ENCODE results near the gene DDX41. TPM values are rescaled to one million over a fixed set of nuclear protein-coding genes. Genes with fewer than 3 reads are reported as not detected.

The DDX41 gene
- total RNA-seq, 1 donor from 2014 or later: 89.1 TPM

- no peak for DNase-seq (ENCODE audit: low spot score)
Observed at GRCh38 chr5:177469750-177470525, 46.8 kb downstream of the DDX41 start.

- DNase-seq (ENCODE audit: low spot score): no peak
Observed at GRCh38 chr5:177468685-177469628, 47.8 kb downstream of the DDX41 start.

- no peak for DNase-seq (ENCODE audit: low spot score)
Observed at GRCh38 chr5:177468329-177468684, 48.5 kb downstream of the DDX41 start.

GRCh38 chr5:177467436-177467835 lies 49.3 kb downstream of the DDX41 start:
- no peak for DNase-seq (ENCODE audit: low spot score)

GRCh38 chr5:177466861-177467260 lies 49.9 kb downstream of the DDX41 start:
- DNase-seq (ENCODE audit: low spot score): no peak

- no peak for DNase-seq (ENCODE audit: low spot score)
Observed at GRCh38 chr5:177465044-177465443, 51.7 kb downstream of the DDX41 start.

- DNase-seq (ENCODE audit: low spot score): no peak
Observed at GRCh38 chr5:177462021-177462670, 54.6 kb downstream of the DDX41 start.

Other genes starting within 250 kb of the DDX41 start
- gene RAB24, start 213.2 kb downstream of the DDX41 start, total RNA-seq: 14.9 TPM
- 121 TPM for gene PRELID1, start 213.2 kb downstream of the DDX41 start, total RNA-seq
- gene MXD3, start 205.1 kb downstream of the DDX41 start, total RNA-seq: 7.8 TPM
- 129 TPM for gene LMAN2, start 165.3 kb downstream of the DDX41 start, total RNA-seq
- gene RGS14, start 159.0 kb downstream of the DDX41 start, total RNA-seq: 17.3 TPM
- not detected for gene SLC34A1, start 132.5 kb downstream of the DDX41 start, total RNA-seq
- not detected for gene PFN3, start 116.3 kb downstream of the DDX41 start, total RNA-seq
- 1.3 TPM for gene F12, start 107.4 kb downstream of the DDX41 start, total RNA-seq
- gene GRK6, start 90.3 kb downstream of the DDX41 start, total RNA-seq: 30.8 TPM
- gene PRR7, start 70.1 kb downstream of the DDX41 start, total RNA-seq: 2.6 TPM
- 41.5 TPM for gene DBN1, start 43.3 kb downstream of the DDX41 start, total RNA-seq
- 218 TPM for gene PDLIM7, start 19.4 kb downstream of the DDX41 start, total RNA-seq
- gene DOK3, start 7.1 kb downstream of the DDX41 start, total RNA-seq: 7.9 TPM
- gene FAM193B, start 37.6 kb upstream of the DDX41 start, total RNA-seq: 76.0 TPM
- gene TMED9, start 75.2 kb upstream of the DDX41 start, total RNA-seq: 137 TPM
- gene B4GALT7, start 83.2 kb upstream of the DDX41 start, total RNA-seq: 45.7 TPM

Measured in ureter (tissue), 1 donor.